T follicular helper cell (primary cell): ENCODE results near the gene LVRN.
"Not testable (repeated sequence)": the region's sequence is repeated elsewhere in the genome, so short reads cannot be mapped to it uniquely, and the experiment has no call there.

Experiments used
- DNase-seq: peaks from one replicate; pipeline ENCODE4 v3.0.0-alpha.2; 2020; ENCODE audit warnings: low read depth
- total RNA-seq, 2 experiments: gene quantifications; one replicate each; lab custom pipeline; 2026; lab: John Stamatoyannopoulos, UW

The LVRN gene, protein sequence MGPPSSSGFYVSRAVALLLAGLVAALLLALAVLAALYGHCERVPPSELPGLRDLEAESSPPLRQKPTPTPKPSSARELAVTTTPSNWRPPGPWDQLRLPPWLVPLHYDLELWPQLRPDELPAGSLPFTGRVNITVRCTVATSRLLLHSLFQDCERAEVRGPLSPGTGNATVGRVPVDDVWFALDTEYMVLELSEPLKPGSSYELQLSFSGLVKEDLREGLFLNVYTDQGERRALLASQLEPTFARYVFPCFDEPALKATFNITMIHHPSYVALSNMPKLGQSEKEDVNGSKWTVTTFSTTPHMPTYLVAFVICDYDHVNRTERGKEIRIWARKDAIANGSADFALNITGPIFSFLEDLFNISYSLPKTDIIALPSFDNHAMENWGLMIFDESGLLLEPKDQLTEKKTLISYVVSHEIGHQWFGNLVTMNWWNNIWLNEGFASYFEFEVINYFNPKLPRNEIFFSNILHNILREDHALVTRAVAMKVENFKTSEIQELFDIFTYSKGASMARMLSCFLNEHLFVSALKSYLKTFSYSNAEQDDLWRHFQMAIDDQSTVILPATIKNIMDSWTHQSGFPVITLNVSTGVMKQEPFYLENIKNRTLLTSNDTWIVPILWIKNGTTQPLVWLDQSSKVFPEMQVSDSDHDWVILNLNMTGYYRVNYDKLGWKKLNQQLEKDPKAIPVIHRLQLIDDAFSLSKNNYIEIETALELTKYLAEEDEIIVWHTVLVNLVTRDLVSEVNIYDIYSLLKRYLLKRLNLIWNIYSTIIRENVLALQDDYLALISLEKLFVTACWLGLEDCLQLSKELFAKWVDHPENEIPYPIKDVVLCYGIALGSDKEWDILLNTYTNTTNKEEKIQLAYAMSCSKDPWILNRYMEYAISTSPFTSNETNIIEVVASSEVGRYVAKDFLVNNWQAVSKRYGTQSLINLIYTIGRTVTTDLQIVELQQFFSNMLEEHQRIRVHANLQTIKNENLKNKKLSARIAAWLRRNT
- total RNA-seq, result 0.04 to 0.18 reads per million in 2 experiments

DNA sequence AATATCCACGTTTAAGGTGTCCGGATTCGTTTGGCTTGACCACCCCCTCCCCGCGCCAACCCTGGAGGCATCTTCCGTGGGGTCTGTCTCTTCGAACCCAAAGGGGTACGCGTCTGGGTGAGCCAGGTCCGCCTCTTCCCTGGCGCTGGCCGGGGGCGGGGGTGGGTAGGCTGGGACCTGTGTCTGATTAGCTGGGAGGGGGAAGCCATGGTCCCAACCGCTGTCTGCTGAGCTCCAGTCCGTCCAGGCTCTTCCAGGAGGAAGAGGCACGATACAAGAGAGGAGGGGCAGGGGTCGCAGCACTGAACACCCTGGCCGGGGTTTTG lies at the start of gene LVRN:
Gene LVRN (plus strand): TSS at position 237 of the 326 bp plus-strand sequence. CDS start 143 bp downstream, outside the sequence.
- DNase-seq, result no peak

DNA sequence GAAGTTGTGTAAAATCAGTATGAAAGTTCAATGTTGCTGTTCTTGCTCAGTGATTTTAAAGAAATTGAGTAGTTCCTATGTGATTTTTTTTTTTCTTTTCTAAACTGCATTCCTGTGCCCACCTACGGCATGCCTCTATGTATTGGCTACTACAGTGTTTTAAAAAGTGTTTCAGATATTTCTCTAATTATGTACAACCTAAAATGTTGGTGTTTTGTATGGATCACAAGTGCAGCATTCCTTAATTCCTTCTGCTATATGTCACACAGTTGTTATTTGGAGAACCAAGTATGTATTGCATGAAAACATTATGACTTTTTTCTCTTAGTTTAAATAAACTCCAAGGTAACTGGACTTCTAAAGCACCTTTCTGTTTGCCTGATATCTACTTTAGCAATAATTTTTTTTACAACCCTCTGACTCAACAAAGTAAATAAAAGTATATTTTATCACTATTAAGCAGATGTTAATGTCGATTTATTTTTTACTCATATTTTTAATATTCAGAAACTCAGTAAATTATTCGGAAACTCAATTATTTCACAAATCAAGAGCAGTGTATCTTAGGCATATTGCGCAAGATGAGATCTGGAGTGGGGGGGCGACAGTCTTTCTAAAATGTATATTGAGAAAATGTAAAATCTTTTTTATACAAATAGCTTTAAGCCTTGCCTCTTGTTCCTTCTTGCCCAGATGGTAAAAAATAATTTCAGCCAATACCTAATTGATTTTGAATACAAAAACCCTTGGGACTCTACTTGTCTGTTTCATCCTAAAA lies 48.5 kb upstream of the LVRN start:
- DNase-seq, result not testable (repeated sequence)

DNA sequence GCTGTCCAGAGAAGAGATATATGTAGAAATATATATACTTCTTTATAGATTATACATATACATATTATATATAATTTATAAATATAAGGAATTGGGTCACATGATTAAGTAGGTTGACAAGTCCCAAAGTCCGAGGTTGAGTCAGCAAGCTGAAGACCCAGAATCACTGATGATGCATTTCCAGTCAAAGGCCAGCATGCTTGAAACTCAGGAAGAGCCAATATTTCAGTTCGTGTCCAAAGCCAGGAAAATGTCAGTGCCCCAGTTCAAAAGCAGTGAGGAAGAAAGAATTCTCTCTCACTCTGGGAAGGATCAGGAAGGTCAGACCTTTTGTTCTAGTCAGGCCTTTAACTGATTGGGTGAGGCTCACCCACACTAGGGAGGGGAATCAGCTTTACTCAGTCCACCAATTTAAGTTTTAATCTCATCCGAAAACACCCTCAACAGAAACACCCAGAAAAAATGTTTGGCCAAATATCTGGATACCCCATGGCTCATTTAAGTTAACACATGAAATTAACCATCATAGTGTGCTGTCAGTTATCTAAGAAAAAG lies 42.0 kb upstream of the LVRN start:
- DNase-seq, result no peak

DNA sequence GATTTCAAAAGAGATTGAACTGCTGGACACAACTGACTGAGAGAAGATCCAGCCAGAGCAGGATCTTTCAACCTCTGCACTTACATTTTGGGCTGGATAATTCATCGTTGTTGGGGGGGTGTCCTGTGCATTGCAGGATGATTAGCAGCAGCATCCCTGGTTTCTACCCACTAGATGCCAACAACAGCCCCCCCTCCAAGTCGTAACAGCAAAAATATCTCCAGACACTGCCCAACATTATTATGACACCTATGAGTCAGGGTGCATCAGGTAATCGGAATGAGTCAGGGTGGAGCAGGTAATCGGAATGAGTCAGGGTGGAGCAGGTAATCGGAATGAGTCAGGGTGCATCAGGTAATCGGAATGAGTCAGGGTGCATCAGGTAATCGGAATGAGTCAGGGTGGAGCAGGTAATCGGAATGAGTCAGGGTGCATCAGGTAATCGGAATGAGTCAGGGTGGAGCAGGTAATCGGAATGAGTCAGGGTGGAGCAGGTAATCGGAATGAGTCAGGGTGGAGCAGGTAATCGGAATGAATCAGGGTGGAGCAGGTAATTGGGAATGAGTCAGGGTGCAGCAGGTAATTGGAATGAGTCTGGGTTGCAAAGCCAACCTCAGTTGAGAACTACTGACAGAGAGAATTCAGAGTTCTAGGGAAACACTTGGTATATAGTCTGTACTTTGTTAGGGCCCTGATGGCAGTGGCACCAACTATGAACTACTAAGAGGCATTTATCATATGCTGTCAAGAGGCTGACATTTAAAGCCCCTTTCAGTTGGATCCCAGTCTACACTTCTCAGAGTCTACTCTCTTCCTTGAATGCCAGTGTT lies 33.5 kb upstream of the LVRN start:
- not testable (repeated sequence) for DNase-seq

DNA sequence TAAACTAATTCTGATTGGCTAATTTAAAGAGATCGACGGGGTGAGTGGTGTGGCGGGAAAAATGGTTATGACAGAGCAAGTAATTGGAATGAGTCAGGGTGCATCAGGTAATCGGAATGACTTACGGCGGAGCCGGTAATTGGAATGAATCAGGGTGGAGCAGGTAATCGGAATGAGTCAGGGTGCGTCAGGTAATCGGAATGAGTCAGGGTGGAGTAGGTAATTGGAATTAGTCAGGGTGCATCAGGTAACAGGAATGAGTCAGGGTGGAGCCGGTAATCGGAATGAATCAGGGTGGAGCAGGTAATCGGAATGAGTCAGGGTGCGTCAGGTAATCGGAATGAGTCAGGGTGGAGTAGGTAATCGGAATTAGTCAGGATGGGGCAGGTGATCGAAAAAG lies 32.1 kb upstream of the LVRN start:
- not testable (repeated sequence) for DNase-seq

DNA sequence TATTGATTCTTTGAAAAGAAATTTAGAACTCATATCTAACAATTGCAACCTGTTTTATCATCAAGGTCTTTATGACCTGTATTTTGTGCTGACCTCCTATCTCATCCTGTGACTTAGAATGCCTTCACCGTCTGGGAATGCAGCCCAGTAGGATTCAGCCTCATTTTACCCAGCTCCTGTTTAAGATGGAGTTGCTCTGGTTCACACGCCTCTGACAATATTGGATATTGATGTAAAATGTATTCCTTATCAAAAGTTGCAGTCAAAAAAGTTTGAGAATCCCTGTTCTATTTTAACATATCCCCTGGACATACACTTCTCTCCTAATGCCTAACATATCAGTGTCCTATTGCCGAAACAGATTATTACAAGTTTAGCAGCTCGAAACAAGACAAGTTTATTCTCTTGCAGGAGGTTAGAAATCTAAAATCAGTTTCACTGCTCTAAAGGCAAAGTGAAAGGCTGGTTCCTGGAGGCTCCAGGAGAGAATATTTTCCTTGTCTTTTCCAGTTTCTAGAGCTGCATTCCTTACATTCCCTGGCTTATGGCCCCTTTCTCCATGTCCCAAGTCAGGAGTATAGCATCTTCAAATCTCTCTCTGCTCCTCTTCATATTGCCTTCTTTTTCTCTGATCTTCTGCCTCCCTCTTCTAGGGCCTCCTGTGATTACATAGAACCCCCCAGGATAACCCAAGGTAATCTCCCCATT lies 31.5 kb upstream of the LVRN start:
- DNase-seq, result no peak

DNA sequence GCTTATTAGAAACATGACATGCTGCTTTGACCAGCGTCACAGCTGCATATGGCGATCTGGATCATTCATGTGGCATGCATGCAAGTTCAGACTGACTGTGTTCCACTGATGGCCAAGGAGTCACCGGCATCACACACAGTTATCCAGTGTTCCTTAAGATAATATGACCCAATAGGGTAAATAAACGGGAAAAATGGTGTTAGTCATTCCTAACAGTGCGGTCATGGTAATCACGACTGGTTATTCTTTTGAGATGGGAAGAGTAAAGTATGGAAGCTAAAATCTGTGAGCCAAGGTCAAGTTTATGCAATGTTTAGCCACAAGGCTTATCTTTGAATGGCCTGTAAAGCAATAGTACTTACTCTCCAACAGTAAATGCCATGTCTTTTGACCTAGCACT lies 29.3 kb upstream of the LVRN start:
- no peak for DNase-seq

DNA sequence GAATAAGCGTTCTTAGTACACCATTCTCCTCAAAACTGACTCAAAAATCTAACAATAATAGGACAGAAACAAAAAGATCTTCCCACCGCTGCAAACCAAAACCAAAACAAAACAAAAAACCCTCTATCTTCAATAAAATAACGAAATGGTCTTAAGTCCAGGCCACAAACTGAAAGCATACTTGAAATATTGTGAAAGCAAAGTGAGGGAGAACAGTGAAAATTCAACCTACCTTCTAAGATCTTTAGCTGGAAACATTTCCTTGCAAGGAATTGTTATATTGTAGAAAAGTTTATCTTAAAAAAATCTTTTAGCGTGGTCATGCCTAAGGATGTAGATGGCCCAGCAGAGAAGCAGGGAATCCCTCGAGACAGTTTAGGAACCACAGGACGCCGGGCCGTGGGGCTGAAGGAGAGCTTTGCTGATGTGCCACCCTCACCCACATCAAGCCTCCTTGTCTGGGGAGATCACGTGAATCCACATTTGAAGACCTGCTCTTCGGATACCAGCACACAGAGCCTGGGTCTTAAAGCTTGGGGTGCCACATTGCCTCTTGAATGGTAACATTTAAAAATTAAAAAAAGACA lies 27.8 kb upstream of the LVRN start:
- no peak for DNase-seq

DNA sequence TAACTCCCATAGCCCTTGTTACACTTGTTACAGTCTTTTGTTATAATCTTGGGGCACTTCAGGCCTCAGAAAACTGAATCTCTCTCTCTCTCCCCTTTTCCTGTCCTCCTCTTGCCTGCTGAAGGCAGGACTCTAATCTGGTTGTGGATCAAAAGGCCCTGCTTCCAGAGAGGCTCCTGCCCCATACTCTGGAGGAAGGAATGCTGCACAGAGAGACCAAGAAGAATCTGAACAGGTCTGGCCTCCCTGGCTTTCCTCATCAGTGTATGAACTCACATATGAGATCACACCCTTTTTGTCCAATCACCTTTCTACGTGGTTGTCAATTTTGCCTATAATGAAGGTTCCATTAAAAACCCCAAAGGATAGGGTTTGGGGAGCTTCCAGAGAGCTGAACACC lies 26.2 kb upstream of the LVRN start:
- no peak for DNase-seq

DNA sequence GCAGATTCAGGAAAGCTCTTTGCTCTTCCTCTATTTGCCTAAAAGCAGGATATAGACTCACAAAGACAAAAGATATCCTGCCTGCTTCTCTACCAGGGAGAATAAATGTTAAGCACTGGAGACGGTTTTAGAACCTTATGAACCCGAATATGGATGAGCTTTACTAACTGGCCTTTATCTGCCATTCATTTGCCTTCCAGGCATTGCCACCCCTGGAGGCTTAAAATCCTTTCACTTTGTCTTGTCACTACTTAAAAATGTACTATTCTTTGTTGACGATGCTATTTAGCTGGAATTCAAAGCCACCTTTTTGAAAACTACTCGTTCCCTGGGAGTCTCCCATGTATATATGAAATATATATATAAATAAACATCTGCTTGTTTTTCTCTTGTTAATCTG lies 23.2 kb upstream of the LVRN start:
- DNase-seq, result no peak

DNA sequence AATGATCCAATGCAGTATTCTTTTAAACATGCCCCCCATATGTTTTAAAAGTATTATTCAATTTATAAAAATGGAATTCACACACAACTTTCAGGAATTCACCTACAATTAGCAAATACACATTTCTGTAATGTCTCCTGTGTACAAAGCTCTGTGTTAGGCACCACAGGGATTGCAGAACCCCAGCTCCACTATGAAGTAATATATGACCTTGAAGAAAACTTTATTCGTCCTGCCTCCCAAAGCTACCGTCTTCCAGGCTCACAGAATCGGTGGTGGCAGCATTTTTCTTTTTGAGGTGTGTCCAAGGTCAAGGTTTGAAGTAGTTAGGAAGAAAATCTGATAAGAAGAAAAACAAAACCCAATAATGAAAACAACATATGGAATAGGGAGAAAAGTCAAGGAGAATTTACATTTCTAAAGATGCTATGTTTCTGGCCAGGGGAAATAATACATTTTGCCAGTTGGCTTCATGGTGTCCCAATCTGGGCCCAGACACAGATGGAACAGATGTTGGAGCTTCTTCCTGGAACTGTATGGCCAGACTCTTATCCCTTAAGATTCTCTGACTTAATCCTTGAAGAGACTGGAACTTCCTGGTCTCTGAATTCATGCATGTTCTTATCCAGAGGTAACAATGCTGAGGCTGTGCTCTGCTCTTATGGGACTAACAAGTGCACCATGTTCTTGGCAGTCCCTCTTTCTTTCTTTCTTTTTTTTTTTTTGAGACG lies 22.0 kb upstream of the LVRN start:
- no peak for DNase-seq

DNA sequence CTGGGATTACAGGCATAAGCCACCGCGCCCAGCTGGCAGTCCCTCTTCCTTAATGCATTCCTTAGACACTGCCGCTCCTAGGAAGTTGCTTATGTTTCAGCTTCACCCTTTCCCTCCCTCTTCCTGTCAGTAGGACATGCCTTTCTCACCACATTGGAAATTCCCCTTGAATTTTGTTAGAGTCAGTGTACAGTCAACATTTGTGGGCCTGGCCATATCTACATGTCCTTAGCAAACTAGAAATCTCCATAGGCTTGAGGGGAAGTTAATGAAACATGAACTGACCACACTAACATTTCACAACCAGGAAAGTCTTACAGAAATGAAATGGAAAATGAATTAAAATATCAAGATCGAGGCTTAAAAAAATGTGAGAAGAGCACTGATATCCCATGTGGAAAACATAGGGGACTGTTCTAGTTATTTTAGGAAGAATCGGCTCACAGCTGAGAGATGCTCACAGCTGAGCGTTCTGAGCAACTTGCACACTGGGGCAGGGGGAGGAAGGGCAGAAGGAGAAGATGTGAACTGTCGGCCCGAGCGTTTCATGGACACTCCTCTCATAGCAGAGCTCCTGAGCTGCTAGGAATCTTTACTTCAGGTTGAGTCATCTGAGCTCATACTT lies 21.1 kb upstream of the LVRN start:
- DNase-seq, result no peak

DNA sequence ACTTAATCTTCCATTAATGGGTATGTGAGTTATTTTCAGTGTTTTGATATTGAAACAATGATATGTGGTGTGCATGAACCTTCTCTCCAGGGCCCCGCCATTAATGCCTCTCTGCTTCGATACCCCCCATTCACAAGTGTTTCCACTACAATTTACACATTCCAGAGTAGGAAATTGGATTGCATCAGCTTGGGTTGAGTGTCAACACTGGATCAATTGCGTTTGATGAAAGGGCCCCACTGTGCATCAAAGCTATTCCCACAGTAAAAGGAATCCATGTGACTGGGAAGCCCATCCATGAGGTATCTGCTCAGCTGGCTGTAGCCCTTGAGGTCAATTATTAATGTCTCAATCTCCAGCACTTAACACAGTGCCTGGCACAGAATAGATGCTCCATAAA lies 17.8 kb upstream of the LVRN start:
- no peak for DNase-seq

DNA sequence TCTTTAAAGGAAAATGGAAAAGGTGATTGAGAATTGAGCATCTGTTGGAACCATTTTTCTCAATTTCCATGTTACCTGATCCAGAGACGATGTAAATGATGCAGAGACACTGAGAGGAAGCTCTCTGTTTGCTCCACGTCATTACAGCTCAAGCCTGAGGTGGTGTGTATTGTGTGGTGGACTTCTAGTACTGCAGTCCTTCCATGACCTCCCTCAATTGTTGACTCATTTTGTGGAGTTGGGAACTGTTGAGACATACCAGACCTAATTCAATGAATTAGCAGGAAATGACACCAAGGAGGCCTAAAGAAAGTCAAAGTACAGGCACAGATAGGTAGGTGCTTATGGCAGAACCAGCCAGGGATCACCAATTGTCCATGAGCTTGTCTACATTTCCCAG lies 15.6 kb upstream of the LVRN start:
- DNase-seq, result no peak

DNA sequence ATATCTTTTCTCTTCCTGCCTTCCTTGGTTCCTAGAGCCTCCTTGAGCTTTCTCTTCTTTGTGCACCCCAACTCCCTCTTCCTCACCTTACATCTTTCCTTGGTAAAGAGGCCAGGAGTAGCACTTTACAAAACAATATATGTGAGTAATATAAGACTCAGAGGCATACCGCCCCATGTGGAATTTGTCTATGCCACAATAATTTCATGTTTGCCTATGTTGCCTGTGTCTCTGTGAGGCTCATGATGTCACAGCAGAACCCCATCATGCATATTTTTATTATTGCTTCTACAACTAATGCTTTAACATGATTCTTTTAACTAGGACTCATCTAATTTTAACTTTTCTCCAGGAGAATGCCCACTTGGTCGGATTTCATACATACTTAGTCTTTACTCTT lies 15.0 kb upstream of the LVRN start:
- no peak for DNase-seq

DNA sequence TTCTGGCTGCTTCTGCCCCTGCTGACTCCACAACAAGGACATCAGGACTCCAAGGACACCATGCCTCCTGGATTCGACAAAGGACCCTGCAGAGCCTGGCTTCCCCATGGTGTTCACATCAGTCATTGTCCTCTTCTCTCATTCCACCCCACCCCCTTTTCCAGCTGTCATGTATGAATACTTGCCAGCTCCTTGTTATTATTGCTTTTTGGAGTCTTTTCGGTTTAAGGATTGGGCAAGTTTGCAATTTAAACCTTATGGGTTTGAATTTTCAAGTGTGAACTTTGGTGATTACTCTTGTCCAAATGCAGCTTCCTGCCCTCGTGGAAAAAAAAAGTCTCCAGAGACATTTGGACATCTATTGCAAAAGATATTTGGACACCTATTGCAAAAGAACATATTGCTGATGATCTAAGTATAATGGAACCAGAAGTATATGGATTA lies 14.2 kb upstream of the LVRN start:
- no peak for DNase-seq

DNA sequence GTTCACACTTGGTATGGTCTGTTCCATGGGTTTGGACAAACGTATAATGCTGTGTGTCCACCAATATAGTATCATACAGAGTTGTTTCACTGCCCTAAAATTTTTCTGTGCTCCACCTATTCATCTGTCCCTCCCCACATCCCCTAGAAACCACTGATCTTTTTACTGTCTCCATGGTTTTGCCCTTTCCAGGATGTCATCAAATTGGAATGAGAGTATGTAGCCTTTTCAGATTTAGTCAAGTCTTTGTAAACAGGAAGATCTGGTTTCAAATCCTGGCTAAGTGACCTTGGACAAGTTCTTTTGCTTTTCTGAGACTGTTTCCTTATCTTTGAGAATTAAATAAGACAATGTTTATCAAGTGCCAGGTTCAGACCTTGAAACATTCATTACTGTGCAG lies 13.2 kb upstream of the LVRN start:
- DNase-seq, result no peak

DNA sequence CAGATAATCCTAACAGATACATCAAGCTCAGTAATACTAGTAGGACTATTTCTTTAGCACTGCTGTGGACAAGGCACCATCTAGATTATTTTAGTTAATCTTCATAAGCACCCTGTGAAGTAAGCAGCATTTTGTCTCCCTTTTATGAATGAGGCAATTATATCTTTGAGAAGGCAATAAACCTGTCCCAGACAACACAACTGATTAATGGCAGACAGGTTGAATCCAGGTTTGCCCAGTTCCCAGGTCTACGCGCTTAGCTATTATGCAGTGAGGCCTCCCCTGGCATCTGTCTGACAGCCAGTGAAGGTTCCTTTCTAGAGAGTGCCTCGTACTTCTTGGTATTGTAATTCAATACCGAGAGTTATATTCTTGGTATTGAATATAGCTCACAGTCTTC lies 9.7 kb upstream of the LVRN start:
- no peak for DNase-seq

DNA sequence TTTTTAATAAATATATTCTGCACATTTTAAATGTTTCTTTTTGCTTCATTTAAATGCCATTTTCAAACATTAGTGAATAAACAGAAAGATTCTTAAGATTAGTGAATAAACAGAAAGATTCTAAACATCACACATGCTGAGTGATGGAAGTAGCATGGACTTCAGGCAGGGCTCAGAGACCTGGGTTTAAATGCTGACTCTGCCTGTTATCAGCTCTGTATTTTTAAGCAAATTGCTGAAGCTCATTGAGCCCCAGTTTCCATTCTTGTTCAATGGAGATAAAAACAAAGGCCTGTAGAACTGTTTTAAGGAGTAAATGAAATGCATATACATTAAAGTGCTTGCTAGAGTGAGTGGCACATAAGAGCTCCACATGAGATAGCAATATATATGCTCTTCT lies 8.1 kb upstream of the LVRN start:
- DNase-seq, result no peak
